Measurements from ENCODE around the gene CAPN9.
"Not testable (repeated sequence)": the region's sequence is repeated elsewhere in the genome, so short reads cannot be mapped to it uniquely, and the experiment has no call there.

CAPN9 gene

GRCh38 chr1:230826166-230826875 lies 79.1 kb downstream of the CAPN9 start:
- DNase-seq, result no peak

GRCh38 chr1:230827081-230827681 lies 80.0 kb downstream of the CAPN9 start:
- peak; percentile 74 for DNase-seq

- DNase-seq, result no peak
Measured at GRCh38 chr1:230827801-230828200, 80.6 kb downstream of the CAPN9 start.

GRCh38 chr1:230828421-230828820 lies 81.2 kb downstream of the CAPN9 start:
- no peak for DNase-seq

GRCh38 chr1:230831771-230832170 lies 84.6 kb downstream of the CAPN9 start:
- DNase-seq, result no peak

- no peak for DNase-seq
Measured at GRCh38 chr1:230832476-230832875, 85.3 kb downstream of the CAPN9 start.

GRCh38 chr1:230833511-230833910 lies 86.3 kb downstream of the CAPN9 start:
- DNase-seq, result no peak

- no peak for DNase-seq
Measured at GRCh38 chr1:230834292-230834691, 87.1 kb downstream of the CAPN9 start.

GRCh38 chr1:230836347-230836746 lies 89.2 kb downstream of the CAPN9 start:
- DNase-seq, result no peak

- DNase-seq, result no peak
Measured at GRCh38 chr1:230836793-230837192, 89.6 kb downstream of the CAPN9 start.

- DNase-seq, result no peak
Measured at GRCh38 chr1:230839173-230839572, 92.0 kb downstream of the CAPN9 start.

- no peak for DNase-seq
Measured at GRCh38 chr1:230842801-230843200, 95.6 kb downstream of the CAPN9 start.

- no peak for DNase-seq
Measured at GRCh38 chr1:230843503-230844309, 96.5 kb downstream of the CAPN9 start.

GRCh38 chr1:230844561-230844960 lies 97.4 kb downstream of the CAPN9 start:
- no peak for DNase-seq

- not testable (repeated sequence) for DNase-seq
Measured at GRCh38 chr1:230845184-230845583, 98.0 kb downstream of the CAPN9 start.

GRCh38 chr1:230848235-230848634 lies 101.0 kb downstream of the CAPN9 start:
- DNase-seq, result no peak

- DNase-seq, result peak; percentile 86
Measured at GRCh38 chr1:230849451-230850224, 102.5 kb downstream of the CAPN9 start.

GRCh38 chr1:230850547-230850946 lies 103.4 kb downstream of the CAPN9 start:
- DNase-seq, result no peak

GRCh38 chr1:230851291-230851691 lies 104.1 kb downstream of the CAPN9 start:
- no peak for DNase-seq

All from left hindlimb (tissue), 1 donor.